IPS-11a (cell line): ENCODE results near the gene ZNF385A.
"Not testable (repeated sequence)": the region's sequence is repeated elsewhere in the genome, so short reads cannot be mapped to it uniquely, and the experiment has no call there.

Experiments
- H3K4me3 ChIP-seq: one replicate; pipeline ENCODE4 v1.5.1; 2013; ENCODE audit warnings: low read depth, low read length, control low read depth

The ZNF385A gene

DNA sequence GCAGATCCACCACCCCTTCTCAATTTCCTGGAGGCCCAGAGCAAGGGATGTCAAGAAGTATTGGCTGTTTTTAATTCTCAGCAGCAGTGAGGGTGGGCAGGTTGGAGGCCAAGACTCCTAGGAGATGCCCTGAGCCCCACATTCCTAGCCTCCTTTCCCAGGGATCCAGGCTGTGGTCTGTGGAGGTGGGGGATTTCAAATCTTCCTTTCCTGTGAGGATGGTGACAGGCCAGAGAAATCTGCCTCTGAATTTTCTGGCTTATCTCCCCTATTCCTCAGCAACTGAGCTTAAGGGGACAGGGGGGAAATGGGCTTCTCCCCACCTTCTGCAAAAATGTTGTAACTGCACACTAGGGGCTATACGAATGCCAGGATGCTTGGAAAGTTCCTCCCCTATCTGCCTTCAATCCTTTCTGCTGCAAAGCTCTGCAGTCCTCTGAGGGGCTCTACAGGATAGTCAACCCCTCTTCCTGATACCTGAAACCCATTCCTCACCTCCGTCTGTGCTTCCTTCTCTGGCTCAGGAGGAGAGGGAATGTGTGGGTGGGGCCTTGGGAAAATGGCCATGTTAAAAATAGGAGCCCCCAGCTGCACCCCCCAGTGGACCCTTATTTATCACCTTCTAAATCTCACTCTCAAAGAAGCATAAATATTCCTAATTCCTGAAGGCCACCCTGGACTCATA lies 26.9 kb downstream of the ZNF385A start:
- H3K4me3 ChIP-seq, result no peak overlapping the region

DNA sequence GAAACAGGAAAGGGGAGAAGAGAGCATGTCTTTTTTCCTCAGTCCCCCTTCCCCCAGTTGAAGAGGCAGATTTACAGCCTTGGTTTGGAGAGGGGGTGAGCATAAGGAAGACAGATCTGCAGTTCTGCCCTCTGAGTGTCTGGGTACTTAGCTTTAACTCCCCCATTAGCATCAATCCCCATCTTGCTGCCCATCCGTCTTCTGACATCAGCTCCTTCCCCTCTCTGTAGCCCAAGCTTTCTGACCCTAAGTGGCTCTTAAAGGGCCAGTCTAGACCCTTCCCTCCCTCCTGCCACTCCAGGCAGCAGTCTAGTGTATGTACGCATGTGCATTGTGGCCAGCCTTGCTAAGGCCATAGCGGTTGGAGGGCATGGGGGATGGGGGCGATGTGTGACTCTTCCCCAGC lies 27.6 kb downstream of the ZNF385A start:
- H3K4me3 ChIP-seq, result no peak overlapping the region

DNA sequence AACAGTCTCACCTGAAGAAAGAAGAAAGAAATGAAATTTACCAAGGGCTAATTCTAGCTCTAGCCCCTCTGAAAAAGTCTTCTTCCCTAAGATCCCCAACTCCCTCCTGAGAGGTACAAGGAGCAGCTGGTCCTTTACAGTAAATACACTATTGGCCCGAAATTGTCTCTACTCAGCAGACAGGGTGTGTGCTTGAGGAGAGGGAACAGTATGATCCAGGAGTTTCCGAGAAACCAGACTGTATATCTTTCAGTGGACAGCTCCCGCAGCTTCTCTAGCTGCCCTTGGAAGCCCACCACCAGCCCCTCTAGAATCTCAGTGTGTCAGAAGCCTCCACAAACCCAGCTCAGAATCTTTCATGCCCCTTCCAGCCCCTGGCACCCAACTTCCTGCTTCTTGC lies 28.3 kb downstream of the ZNF385A start:
- H3K4me3 ChIP-seq, result no peak overlapping the region

DNA sequence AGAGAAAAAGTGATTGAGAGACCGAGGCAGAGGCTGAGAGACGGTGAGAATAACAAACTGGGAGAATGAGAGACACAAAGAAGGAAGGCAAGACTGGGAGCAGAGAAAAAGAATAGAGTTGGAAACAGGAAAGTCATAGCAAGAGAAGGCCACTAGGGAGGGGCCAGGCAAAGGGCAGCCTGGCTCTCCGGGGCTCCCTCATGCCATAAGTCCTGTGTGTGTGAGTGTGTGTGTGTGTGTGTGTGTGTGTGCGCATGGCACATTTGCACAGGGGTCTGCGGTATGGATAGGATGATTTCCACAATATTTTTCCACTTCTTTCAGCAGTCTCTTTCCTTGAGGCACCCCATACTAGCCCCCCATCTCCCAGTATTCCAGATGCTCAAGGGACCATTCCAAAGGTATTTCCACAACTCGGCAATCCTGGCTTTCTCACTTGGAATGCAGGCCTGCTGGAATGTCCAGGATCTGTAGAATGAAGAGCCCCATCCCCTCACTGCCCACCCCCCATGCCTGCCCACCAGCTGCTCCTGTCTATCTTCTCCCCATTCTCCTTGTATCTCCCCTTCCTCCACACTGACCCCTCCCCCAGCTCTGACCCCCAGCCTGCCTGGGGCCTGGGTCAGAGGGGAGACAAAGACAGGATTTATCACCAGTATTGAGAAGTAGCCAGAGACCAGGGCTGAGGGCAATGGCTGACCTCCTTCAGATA lies 29.3 kb downstream of the ZNF385A start:
- no peak overlapping the region for H3K4me3 ChIP-seq

DNA sequence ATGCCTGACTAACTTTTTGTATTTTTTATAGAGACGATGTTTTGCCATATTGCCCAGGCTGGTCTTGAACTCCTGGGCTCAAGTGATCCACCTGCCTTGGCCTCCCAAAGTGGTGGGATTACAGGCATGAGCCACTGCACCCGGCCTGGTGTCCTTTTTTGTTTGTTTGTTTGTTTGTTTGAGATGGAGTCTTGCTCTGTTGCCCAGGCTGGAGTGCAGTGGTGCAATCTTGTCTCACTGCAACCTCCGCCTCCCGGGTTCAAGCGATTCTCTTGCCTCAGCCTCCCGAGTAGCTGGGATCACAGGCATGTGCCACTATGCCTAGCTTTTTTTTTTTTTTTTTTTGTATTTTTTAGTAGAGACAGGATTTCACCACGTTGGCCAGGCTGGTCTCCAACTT lies 30.3 kb downstream of the ZNF385A start:
- not testable (repeated sequence) for H3K4me3 ChIP-seq

DNA sequence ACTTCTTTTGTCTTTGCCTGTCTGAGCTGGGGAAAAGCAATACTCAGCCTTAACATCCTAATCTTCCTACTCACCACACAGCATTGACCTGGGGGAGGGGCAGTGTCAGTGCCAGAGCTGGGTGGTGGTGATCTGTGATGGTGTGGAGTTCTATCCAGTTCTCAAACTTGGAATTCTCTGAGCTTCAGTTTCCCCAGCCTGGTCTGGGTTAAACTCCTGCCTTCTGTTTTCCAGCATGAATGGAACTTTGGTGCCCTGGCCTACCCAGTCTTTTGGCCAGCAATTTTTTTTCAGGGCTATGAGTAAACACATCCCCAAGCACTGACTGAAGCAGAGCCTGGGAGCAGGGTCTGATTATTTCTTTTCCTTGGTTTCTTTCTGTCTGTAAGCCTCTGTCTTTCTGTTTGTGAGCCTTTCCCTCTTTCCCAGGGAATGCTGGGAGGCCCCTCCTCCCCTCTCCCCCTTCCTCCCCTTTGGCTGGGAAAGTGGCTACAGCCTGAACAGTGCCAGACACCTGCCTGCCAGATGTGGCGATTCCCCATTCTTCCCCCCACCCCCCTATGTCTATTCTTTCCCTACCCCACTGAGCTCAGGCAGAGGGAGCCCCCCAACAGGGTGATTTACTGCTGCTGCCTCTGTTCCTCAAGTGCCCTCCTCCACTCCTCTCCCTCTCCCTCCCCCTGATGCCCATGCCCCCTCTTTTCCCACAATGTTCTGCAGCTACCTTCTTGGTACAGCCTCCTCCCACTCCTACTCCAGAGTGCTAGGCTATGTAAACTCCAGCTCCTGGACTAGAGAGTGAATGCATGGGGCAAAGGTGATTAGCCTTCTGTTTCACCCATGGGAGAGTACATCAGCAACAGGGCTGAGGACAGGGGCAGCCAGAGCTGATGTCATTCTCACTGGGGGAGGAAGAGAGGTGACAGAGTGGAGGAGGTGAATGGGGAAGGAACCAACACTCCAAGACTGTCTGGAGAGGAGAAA lies 31.4 kb downstream of the ZNF385A start:
- no peak overlapping the region for H3K4me3 ChIP-seq

DNA sequence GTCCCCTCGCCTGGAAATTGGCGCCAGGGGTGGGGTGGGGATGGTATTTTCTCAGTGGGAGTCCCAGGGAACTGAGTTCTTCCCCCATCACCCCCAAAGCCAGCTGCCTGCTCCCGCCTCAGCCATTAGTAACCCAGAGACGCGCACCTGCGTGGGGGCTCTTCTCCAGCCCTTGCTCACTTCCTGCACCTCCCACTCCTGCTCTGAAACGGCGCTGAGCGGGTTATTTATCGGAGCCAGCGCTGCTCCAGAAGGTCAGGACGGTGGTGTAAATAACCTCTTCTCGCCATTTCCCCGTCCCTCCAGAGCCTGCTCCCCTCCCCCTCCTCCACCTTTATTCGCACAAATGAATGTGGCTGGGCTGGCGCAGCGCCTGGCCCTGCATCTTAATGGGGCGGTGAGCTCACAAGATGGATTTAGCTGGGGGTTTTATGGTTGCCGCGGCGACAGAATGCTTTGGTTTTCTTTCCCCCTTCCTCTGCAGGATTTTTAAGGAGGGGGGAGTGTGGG lies 32.5 kb downstream of the ZNF385A start:
- peak overlapping the region; percentile 22 for H3K4me3 ChIP-seq

DNA sequence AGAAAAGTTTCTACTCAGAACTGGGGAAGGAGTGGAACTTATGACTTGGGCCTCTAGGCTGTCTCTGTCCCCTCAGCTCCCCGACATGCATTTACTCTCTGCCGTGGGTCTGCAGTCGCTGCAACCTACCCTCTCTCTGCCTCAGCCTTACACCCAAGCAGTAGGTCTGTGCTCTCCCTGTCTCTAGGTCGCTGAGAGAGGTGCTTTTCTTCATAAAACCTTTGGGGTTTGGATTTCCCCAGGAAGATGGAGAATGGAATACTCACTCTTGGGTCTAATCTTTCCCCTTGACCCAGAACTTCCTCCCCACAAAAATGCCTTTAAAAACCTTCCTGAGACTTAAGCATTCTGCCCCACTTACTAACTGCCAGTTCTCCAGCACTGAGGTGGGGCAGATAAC lies 33.2 kb downstream of the ZNF385A start:
- no peak overlapping the region for H3K4me3 ChIP-seq

DNA sequence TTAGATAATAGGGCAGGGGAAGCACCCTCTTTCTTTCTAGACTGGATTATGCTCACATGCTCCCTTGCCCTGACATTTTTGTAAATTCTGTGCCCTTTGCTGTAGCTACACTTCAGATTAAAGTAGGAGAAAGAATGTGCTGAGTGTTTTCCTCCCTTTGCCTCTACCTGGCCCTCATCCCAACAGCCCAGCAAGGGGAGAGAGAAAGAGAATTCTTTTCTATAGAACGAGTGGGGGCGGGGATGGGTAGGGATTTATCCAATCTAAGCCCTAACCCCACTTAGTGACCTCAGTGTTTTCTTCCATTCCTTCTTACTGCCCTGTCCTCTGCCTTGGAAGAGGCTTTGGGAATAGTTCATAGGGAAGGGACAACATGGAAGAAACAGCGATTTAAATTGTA lies 33.8 kb downstream of the ZNF385A start:
- H3K4me3 ChIP-seq, result no peak overlapping the region

DNA sequence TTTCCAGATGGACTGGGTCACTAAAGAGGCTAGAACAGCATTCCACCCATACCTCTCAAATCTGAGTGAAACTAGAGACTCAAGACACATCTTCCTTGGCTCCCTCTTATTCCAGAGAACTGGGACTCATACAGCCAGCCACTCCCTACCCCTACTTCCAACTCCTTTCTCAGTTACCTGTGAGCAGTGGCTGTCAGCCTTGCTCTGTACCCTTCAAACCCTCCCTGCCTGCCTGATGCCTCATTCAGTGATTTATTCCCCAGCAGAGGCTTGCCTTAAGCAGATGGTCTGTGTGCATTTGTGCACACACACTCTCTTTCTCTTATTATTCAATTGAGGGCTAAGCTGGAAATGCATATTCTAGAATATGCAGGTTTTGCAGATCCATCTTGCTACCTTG lies 34.9 kb downstream of the ZNF385A start:
- H3K4me3 ChIP-seq, result no peak overlapping the region

DNA sequence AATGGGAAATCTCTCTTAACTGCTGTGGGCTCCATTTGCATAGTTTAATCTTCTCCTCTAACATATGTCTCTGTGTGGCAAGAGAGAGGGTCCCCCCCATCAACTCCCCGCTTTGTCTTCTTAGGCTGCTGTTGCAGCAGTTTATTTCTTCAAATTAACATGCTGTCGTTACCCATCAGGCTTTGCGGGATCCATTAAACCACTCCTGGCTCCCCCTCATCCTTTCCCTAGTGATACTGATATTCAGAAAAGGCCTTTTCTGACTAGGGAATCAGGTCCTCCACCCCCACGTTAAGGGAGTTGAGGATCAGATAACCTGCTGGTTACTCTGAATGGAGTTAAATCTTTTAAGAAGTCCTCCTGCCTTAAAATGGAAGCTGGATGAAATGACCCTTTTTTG lies 35.5 kb downstream of the ZNF385A start:
- no peak overlapping the region for H3K4me3 ChIP-seq

DNA sequence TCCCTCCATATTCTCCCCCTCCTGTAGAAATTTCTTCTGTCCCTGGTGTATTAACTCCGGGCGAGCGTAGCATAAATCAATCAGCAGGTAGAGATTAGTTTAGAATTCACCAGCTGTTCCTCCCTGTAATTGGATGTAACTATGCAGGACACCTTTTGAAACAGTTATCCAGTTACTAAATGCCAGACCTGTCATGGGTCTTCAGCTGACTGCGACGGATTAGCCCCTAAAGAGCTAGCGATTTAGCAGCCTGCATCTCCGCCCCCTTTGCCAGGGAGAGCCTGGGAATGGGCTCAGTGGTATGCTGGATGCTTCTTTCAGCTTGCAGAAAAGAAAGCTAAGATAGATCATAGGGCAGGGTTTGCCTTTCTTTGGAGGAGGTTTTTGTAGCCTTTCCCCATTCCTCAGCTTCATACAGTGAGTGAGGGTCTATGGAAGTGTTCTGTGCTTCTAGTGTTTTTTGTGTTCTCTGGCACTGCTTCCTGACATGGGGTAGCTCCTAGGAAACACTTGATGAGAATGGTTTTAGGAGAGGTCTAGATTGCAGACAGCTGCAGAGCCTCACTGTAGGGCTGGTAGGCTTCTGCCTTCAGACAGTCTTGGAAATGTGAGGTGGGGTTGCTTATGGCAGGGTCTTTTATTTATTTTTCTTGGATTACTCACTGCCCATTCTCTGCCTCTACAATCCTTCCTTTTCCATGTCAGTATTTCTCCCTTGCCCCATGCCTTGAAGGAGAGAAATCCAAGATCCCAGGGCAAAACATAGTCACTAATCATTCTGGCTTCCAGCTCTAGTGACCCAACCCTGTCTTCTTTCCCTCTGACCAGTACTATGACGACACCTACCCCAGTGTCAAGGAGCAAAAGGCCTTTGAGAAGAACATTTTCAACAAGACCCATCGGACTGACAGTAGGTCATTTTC lies 42.9 kb downstream of the ZNF385A start:
- H3K4me3 ChIP-seq, result no peak overlapping the region

DNA sequence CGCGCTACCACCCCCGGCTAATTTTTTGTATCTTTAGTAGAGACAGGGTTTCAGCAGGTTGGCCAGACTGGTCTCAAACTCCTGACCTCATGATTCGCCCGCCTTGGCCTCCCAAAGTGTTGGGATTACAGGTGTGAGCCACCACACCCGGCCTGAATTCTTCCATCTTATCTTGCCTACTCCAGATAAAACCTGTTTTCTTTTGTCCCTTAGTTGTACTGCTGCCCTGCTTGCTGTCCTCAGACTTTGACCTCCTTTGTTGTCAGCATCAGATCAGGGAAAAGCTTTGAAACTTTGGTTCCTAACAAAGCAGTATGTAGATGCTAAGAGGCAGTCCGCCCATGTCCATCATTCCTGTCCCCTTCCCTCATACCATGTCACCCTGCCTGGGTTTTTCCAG lies 43.7 kb downstream of the ZNF385A start:
- no peak overlapping the region for H3K4me3 ChIP-seq

DNA sequence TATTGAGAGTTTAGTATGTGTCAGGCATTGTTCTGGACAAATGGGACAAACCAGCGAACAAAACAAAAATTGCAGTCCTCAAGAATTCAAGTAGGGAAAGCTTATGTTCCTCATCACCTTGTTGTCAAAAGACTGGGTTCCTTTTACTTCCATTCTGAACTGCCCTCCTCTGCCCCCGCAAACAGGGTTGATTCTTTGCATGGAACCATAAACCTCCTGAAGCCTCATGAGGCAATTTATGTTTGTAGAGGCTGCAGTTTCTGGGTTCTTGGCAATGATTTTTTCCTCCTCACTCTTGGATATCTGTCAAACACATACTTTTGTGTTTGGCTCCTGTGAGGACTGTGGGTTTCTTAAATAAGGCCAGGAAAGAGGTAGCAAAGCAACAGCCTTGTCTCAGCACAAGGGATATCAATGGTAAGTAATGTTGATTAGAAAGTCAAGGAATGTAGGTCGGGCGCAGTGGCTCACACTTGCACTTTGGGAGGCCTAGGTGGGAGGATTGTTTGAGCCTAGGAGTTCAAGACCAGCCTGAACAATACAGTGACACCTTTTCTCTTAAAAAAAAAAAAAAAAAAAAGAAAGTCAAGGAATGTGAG lies 45.7 kb downstream of the ZNF385A start:
- no peak overlapping the region for H3K4me3 ChIP-seq

DNA sequence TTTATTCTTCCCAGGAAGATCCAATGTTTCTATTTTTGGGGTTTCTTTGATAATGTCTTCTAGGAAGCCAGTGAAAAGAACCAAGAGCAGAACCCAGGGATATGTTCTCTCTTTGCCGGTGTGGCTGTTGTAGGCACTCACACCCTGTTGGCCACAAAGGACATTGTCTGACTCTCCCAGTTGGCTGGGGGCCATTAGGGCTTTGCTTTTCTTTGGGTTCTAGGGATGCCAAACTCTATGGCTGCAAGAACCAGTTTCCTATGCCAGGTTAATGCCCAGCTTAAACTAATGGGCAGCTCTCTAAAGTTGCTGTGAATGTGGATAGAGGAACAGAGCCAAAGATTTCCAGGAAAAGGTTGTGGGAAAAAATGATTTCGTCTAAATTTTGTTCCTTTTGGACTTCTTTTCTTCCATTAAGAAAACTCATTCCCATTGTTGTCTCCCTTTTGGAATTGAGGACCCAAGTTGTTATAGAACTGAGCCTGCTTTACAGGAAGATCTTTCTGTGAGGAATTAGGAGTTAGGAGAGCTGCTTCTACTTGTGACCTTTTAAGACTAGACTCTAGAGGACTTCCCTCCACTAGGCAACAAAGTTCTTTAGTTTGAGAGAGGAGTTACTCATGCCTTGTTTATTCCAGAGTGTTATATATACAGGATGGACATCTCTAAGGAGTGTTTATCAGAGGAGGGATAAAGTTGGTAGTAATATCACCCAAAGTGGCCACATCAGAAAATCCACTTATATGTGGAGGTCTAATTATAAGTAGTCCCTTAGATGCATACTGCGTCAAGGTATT lies 46.5 kb downstream of the ZNF385A start:
- H3K4me3 ChIP-seq, result no peak overlapping the region

DNA sequence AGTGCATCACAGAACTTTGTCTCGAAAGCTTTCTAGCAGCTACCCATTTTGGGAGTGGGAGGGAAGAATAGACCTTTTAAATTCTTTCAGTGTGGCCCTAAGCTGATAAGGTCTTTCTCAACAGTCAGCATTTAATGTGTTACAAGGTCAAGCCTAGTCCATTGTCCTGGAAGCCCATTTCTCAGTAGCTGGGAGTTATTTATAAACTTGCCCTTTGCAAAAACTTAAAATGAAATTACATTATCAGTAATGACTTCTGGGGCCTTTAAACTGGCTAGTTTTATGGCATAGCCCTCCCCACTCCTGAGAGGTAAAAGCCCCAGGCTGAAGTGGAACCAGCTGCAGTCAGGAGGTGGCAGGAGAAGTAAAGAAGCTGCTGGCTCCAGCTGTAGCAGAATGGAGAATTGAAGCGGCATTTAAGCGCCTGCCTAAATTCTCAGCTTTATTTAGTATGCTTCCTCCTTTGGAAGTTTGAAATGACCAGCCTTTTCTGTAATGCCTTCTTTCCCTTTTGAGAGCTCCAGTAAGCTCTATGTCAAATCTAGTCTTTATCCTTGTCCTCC lies 47.2 kb downstream of the ZNF385A start:
- no peak overlapping the region for H3K4me3 ChIP-seq

DNA sequence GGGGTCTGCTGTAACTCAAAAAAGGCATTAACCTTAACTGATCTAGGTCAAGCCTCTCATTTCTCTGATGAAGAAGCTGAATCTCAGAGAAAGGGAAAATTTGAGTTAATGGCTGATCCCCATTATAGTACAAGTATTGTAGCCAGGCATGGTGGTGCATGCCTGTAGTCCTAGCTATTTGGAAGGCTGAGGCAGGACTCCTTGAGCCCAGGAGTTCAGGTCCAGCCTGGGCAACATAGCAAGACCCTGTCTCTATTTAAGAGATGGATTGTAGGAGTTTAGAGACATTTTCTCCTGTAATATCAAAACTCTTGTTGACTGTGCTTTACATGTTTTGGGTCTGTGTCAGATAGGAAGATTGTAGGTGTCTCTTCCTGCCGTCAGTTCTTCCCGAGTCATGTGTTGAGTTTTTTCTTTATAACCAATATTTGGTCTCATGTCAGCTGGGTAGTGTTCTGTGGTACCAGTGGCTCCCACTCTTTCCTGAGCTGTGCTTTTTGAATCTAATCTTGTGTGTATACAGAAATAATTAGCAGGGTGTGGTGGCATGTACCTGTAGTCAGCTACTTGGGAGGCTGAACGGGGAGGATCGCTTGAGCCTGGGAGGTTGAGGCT lies 51.0 kb downstream of the ZNF385A start:
- no peak overlapping the region for H3K4me3 ChIP-seq

DNA sequence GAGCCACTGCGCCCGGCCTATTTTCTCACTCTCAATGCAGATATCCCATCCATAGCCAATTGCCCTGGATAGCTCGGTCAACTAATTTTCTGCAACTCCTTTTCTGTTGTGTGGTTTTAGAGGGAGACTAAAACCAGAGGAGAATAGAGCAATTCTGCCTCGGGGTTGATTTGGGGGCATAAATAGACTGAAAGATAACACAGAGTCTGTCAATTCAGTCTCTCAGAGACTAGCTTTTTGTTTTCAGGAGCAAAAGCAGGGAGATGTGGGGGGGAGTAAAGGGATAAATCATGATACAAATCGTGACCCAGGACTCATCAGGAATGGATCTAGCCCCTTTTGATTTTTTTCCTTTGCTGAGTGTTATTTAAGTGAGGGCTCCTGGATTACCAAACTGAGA lies 53.1 kb downstream of the ZNF385A start:
- no peak overlapping the region for H3K4me3 ChIP-seq
